HG03354 (cell line): ENCODE results near the gene ARHGAP6.
"Not testable (repeated sequence)": the region's sequence is repeated elsewhere in the genome, so short reads cannot be mapped to it uniquely, and the experiment has no call there.

Source experiments
- ATAC-seq: cut with Tn5 transposase; IDR thresholded peaks from one replicate; pipeline ENCODE4 v1.9.1; 2021; ENCODE audit warnings: mild to moderate bottlenecking; ENCODE audit not compliant: unreplicated experiment, poor library complexity, severe bottlenecking

ARHGAP6 gene

DNA sequence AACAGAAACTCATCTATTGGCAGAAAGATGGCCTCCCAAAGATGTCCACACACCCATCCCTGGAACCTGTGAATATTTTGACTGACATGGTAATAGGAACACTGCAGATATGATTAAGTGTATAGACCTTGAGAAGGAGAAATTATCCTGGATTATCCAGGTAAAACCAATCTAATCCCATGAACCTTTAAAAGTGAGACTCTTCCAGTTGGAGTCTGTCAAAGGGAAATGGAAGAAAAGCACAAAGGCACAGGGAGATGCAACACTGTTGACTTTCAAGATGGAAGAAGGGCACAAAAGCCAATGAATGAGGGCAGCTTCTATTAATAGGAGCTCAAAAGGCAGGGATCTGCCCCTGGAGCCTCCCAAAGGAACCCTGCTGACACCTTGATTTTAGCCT is 289.6 kb downstream of the ARHGAP6 start:
- ATAC-seq, result no peak

DNA sequence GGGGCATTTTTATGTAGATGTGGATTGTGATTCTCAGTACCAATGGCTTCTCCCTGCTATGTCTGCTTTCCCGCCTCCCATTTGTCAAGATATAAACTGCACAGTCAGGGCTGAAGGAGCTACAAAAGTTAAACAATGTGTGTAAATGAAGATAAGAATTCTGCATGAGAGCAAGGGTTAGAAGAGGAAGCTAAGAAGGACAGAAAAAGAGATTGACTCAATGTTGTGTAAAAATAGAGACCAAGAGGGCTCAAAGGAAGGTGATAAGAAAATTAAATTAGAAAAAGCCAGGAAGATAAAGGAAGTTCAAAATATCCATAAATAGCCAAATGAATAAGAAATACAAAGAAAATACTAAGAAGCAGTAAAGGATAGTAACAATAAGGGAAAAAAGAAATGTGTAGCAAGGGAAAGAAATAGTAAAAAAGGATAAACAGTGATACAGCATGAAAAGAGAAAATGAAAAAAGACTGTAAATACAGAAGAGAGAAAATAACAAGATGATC is 290.1 kb downstream of the ARHGAP6 start:
- ATAC-seq, result no peak

DNA sequence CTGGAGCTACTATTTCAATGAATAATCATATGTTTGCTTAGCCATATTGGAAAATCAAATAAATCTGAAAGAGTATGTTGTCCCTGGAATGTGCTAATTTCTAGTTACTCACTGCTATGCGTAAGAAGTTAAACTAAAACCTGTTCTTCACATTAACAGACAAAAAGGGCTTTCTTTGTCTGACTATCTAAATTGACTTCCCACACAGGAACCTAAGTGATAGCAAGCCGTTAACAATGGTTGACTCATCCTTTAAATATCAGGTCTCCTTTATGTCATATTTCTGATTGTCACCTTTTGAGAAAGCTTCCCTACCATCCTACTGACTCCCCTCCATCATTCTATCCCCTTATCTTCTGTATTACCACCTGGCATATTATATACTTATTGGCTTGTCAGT is 291.1 kb downstream of the ARHGAP6 start:
- no peak for ATAC-seq

DNA sequence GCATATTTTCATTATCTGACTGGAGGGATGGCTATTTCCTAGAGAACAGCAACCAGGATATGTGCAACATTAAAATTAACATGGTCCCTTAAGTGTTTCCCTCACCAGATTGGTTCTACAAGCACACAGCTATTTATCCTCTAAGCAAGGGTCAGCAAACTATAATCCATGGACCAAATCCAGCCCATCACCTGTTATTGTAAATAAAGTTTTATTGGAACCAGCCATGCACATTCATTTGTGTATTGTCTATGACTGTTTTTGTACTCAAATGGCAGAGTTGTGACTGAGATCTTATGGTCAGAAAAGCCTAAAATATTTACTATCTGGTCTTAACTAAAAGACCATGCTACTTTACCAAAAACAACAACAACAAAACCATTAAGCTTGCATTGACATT is 294.6 kb downstream of the ARHGAP6 start:
- no peak for ATAC-seq

DNA sequence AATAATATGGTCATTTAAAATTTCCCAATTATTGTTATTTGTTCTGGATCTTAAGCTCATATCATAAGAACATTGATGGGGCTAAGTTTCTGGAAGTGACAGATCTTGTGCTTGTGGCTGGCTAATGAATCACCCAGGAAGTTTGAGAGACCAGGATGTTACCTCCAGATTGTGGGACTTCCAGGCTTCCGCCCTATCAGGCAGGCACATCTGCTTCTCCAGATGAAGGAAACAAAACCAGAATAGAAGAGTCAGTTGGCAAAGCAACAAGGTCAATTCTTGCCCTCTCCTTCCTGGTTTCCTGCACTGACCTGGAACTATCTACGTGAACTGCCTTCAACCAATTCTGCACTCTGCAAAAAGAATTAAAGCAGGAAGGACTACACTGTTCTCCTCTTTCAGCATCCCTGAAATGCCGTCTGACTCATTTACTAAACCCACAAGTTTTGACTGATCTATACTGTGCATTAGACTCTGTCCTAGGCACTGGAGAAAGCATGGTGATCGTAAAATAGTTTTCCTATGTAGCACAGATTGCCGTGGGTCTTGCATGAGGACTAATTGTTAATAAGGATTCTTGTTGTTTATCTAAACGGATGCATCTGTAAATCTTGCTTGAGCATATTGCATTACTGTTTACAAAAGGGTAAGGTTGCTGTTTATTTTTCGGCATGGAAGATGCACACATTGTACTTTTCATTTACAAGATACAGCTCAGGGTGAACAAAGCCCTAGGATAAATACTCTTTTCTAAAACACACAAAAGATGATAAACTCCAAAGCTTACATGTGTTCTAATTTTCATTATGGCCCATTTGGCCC is 297.9 kb downstream of the ARHGAP6 start:
- no peak for ATAC-seq

DNA sequence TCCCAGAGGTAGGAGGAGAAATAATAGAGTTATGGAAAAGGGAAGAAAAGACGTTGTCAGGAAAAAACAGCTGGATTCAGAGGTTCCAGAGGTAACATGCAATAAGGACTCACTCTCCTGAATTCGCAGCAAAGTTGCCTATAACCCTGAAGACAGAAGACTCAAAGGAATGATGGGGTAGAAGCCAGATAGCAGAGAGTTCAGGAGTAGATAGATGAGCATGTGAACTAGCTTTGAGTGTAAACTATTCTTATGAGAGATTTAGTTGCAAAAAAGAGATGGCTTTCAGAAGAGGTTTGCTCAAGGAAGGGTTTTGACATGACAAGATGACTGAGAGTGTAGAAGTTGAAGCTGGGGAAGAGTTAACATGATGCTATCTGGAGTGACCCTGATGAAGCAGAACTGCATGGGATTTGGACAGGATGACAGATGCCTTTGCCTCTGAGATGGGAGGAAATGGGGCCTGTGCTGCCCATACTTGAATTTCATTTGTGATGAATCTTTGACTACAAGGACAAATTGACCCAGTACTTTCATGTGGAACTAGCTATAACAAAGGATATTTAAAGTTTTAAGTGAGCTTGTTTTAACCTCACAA is 298.6 kb downstream of the ARHGAP6 start:
- ATAC-seq, result no peak

DNA sequence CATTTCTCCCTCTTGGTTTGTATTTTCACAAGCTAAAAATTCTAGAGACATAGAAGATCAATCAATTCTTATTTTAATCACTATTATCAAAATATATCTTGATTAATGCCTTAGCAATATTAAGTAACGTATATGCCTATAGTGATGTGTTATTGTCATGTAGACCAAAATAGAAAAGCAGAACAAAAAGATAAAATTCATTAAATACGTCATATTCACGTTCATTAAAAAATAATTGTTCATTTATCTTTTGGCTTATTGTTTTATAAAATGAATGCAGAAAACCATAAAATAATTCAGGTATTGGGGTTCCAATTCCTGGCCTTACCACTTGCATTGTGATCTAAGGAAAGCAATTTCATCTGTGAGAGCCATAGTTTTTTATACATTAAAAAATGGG is 300.3 kb downstream of the ARHGAP6 start:
- no peak for ATAC-seq

DNA sequence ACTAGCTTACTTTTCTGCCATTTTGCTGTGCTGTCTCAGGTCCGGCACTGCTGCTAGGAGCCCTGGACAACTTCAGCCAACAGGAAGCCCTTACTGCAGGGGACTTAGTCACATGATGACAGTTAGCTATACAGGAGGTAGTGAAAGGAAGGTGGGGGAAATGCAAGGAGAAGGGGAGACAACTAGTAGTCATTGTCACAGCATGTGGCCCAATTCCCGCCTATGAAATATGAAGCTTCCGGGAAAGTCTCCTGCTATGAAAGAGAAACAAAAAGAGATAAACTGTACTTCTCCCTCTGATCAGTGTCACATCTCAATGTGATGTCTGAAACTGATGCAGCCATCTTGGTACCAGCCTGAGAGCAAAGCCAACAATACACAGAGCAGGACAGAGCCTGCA is 300.9 kb downstream of the ARHGAP6 start:
- no peak for ATAC-seq

DNA sequence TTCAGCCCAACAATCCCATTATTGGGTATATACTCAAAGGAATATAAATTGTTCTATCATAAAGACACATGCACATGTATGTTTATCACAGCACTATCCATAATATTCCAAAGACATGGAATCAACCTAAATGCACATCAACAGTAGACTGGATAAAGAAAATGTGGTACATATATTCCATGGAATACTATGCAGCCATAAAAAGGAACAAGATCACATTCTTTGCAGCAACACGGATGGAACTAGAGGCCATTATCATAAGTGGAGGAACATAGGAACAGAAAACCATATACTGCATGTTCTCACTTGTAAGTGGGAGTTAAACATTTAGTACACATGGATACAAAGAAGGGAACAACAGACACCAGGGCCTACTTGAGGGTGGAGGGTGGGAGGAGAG is 301.9 kb downstream of the ARHGAP6 start:
- not testable (repeated sequence) for ATAC-seq

DNA sequence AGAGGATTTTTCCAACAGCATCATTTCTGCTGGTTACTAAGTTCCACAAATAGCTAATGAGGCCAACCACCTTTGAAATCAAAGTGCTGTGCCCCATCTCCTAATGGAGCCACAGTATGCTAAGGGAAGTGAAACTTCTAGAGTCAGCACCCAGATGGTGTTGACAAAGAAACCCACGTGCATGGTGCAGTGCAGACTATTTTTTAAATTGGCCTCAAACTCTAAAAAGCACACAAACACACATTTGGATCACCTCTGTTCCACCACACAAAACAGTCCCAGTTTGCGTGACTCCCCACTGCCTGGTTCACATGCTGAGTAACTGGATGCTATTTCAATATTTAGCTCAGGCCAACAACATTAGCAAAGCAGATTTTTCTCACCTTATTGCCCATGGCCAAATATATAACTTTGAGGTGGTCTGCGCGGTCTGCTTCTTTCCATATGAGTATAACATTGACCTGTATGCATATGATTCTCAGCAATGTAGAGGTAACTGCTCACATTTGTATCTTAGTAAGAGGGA is 302.6 kb downstream of the ARHGAP6 start:
- peak; percentile 96 for ATAC-seq

DNA sequence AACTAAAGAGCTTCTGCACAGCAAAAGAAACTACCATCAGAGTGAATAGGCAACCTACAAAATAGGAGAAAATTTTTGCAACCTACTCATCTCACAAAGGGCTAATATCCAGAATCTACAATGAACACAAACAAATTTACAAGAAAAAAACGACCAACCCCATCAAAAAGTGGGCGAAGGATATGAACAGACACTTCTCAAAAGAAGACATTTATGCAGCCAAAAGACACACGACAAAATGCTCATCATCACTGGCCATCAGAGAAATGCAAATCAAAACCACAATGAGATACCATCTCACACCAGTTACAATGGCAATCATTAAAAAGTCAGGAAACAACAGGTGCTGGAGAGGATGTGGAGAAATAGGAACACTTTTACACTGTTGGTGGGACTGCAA is 304.1 kb downstream of the ARHGAP6 start:
- not testable (repeated sequence) for ATAC-seq

DNA sequence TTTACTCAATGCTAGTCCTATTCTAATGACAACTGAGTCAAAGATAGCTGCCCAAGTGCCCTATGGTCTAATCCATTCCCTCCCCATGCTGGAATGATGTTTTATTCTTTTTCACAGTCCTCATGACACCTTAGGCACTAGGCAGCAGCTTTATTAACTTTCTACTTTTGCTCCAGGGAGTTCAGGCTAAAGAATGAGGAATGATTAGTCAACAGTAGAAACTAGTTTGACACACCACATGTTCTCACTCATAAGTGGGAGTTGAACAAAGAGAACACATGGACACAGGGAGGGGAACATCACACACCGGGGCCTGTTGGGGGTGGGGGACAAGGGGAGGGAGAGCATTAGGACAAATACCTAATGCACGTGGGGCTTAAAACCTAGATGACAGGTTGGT is 309.8 kb downstream of the ARHGAP6 start:
- not testable (repeated sequence) for ATAC-seq

DNA sequence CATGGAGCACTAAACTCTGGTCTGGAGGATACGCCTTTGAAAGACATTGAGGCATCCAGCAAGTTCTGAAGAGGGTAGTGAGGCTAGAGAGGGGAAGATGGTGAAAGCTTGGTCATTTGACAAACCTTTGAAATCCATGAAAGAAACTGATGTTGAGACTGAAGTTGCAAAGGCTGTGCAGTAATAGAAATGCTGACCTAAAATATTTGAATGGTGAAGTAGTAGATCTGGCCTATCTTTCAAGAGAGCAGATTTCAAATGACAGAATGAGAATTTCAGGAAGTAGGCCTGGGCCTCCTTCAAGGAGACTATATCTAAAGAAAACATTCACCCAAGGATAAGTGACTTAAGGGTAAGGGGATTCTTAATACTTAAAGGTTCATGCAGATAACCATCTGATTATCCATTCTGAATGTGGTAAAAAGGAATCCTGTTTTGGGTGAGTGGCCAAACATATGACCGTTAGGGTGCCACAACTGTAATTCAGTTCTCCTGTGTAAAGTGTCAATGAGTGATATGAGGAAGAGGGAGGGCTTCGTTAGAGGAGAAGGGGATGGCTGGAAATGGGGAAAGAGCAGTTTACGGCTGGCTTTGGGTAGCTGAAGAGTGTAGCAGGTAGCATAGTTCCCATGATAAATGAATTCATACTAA is 310.3 kb downstream of the ARHGAP6 start:
- no peak for ATAC-seq

DNA sequence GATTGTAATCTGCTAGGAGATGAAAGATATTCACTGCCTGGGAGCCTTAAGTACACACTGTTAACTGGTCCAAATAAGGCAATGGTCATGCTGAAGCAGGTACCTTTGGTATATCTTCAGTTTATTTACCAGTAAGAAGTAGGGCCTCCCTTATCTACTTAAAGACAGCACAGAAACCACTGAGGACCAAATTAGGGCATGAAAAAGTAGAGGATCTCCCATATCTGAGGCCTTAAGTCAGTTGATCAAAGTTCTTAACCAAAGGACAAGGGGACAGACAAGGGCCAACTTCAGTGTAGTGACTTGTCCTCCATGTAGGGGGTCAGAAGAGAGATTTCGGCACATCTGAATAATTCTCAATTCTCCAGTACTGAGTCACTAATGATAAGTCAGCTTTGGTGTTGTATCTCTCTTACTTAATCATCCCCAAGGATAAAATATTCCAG is 313.4 kb downstream of the ARHGAP6 start:
- no peak for ATAC-seq

DNA sequence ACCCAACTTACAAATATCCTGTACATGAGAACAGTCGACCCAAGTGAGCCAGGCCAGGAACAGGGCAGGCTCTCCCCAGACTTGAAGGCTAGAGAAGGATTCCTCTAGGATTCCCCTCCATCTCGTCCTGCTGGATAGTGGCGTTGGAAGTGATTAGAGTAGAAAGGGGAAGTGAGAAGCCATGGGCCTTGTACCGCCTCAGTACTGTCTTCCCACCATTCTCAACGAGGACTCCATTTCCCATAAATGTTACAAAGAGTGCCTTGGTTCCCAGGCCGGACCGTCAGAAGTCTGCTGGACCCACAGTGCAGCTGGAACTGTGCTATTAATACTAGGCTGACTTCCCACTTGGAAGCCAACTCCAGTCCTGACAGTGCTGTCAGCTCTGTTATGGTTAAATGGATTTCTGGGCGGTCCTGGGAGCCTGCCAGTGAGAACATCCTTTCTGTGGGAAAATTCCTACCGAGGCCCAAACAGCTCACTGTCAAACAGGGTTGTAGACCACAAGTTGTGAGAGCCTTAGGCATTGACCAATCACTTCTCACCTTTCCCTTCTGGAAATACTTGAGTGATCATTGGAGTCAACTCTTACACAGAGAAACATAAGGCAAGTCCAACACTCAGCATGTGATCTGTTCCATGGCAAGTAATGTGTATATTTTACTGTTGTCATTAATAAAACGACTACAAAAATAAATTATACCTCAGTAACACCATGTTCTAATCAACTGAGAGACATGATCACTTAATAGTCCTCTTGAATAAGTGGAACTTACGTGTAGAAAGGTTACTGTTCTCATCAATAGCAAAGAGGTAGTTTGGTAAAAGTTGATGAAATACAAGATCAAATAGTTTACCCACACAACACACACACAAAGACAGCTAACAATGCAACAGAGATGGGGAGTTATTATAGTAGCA is 314.1 kb downstream of the ARHGAP6 start:
- peak; percentile 23 for ATAC-seq

DNA sequence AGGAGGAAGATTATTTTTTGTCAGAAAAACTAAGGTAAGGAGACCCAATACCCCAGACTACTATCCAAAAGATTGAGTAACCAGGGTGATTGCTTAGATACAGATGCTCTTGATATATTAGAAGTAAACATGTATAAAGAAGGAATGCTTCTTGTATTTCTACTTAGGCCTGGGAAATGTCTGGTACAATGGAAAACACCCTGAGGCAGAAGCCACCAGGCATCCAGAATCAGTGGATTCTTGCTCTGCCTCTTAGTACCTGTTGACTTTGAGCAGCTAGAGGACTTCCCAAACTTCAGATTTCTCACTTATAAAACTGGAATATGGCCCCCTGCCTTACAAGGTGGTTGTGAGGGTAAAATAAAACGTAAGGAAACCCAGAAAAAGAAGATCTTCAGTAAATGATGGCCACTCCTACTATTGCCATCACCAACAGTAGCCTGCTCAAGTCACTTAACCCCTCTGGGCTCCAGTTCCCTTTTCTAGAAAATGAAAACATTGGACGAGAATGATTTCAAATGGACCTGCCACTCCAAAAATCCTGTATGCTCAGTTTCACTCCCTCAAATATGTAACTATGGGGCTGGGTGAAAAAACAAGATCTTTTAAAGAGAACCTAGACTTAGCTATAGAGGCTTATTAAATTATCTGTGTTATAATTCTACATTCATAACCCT is 315.9 kb downstream of the ARHGAP6 start:
- no peak for ATAC-seq

DNA sequence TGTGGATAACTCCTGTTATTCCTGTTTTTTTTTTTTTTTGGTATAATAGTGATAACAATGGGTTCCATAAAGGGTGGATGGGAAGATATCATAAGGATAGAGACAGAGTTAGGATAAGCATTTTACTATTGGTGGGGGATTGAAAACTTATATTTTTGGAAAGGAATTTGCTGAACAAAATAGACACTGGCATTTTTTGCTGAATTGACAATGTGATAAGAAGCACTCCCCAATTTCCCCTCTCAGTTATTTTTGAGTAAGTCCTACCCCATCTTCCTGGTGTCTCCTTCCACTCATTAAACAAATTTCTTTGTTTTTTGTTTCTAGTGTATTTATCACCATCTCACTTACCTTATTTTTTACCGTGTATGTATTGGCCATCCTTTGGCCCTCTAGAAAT is 316.7 kb downstream of the ARHGAP6 start:
- no peak for ATAC-seq

DNA sequence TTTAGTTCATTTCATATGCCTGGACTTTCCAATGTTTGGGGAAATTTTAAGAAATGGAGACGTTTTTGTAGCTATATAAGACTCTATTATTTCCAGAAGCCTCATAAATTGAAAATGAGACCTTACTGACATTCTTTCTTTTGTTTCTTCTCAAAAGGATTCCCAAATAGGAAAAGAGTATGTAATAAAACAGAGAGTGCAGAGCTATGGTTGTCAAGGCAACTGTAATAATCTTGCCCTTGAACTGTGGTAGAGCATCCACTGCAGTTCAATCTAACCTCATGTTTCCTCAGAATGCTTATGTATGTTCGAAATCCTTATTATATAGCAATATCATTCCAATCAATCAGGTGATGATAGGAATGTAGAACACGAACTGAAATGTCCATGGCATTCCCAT is 318.4 kb downstream of the ARHGAP6 start:
- ATAC-seq, result no peak

DNA sequence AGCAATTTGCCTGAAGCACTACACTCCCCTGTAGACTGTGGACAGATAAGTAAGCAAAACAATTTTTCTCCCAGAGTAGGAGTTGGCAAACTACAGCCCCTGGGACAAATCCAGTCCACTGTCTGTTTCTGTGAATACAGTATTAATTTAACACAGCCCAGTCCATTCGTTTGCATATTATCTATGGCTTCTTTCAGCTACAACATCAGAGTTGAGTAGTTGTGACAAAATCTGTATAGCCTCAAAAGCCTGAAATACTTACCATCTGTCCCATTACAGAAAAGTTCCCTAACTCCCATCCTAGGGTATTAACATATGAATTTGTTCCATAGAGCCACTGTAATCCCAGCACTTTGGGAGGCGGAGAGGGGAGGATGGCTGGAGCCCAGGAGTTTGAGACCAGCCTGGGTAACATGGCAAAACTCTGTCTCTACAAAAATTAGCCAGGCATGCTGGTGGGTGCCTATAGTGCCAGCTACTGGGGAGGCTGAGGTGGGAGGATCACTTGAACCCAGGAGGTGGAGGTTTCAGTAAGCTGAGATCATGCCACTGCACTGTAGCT is 319.5 kb downstream of the ARHGAP6 start:
- no peak for ATAC-seq
